SK-N-SH treated with all-trans-retinoic acid at 6 μM for 48 hours (cell line): Measurements from ENCODE around the gene GNPTAB.

ENCODE experiments used
- TOX ChIP-seq: fragments of 250-450 bp; sonication (Bioruptor Pico); IDR thresholded peaks from 2 replicates; pipeline ENCODE4 v1.8.0; 2021; ENCODE audit warnings: mild to moderate bottlenecking, moderate library complexity, borderline replicate concordance
- ZFP3 ChIP-seq: fragments of 250-450 bp; sonication (Bioruptor Pico); IDR thresholded peaks from 2 replicates; pipeline ENCODE4 v1.5.0; 2020; ENCODE audit warnings: mild to moderate bottlenecking, moderate library complexity

GRCh38 chr12:101795013-101795412 lies 35.7 kb downstream of the GNPTAB start:
- no peak for TF ChIP-seq ZFP3 (CRISPR knock-in tag)
- no peak for TF ChIP-seq TOX (CRISPR knock-in tag)
